Caco-2 (cell line): ENCODE measurements around the gene DMAC2L. TPM values are rescaled to one million over a fixed set of nuclear protein-coding genes. Genes with fewer than 3 reads are reported as not detected.

Experiments used
- BruUV-seq: library from RNA; stranded (reverse); fragments of 400-500 nt; replicated peaks from 2 replicates; lab custom pipeline; 2021; lab: Mats Ljungman, UMichigan
- CTCF ChIA-PET: fragments of 300-600 bp; sonication (Branson Sonifier 250); formaldehyde crosslinking; loops from one replicate; lab custom pipeline; 2022; ENCODE audit warnings: antibody characterized with exemption; lab: Charles Lee
- POLR2A ChIA-PET: fragments of 300-600 bp; sonication (Branson Sonifier 250); formaldehyde crosslinking; loops from one replicate; lab custom pipeline; 2022; ENCODE audit warnings: antibody characterized with exemption; lab: Charles Lee
- DNase-seq, 2 experiments: peaks; one replicate each; pipeline versions ENCODE4 v3.0.0 to v3.0.0-alpha.2; 2020 to 2022
- H3K27me3 ChIP-seq: replicated peaks from 2 replicates; pipeline ENCODE4 v1.6.0; 2011; ENCODE audit warnings: low read length; ENCODE audit not compliant: control insufficient read depth, insufficient read depth
- H3K36me3 ChIP-seq: 2 replicates; pipeline ENCODE4 v1.5.1; 2011; ENCODE audit warnings: low read length; ENCODE audit not compliant: control insufficient read depth, insufficient read depth
- H3K4me1 ChIP-seq: fragments of 250-450 bp; sonication (Bioruptor Pico); 2 replicates; pipeline ENCODE4 v1.5.1; 2020; ENCODE audit warnings: mild to moderate bottlenecking
- H3K4me3 ChIP-seq: 2 replicates; pipeline ENCODE4 v1.5.1; 2011; ENCODE audit warnings: low read depth, mild to moderate bottlenecking, control low read depth, low read length
- H3K9me3 ChIP-seq: fragments of 250-450 bp; sonication (Bioruptor Pico); 2 replicates; pipeline ENCODE4 v1.5.1; 2020; ENCODE audit warnings: mild to moderate bottlenecking, moderate library complexity
- H3K27ac Mint-ChIP-seq: one replicate; pipeline ENCODE4 v1.8.0; 2022; ENCODE audit warnings: mixed read lengths; ENCODE audit not compliant: unreplicated experiment
- H3K27me3 Mint-ChIP-seq: one replicate; pipeline ENCODE4 v1.8.0; 2022; ENCODE audit warnings: mixed read lengths; ENCODE audit not compliant: insufficient read depth, unreplicated experiment
- H3K36me3 Mint-ChIP-seq: one replicate; pipeline ENCODE4 v1.8.0; 2022; ENCODE audit warnings: mild to moderate bottlenecking, mixed read lengths; ENCODE audit not compliant: insufficient read depth, unreplicated experiment
- H3K4me1 Mint-ChIP-seq: one replicate; pipeline ENCODE4 v1.8.0; 2022; ENCODE audit warnings: low read depth, mixed read lengths; ENCODE audit not compliant: unreplicated experiment
- H3K4me3 Mint-ChIP-seq: one replicate; pipeline ENCODE4 v1.8.0; 2022; ENCODE audit warnings: mild to moderate bottlenecking, moderate library complexity, mixed read lengths; ENCODE audit not compliant: unreplicated experiment
- H3K9me3 Mint-ChIP-seq: one replicate; pipeline ENCODE4 v1.8.0; 2022; ENCODE audit warnings: mixed read lengths; ENCODE audit not compliant: unreplicated experiment
- intact Hi-C: fragments of 100-400 bp; cut with micrococcal nuclease; formaldehyde crosslinking; loops from one replicate; pipeline ENCODE4 v1.10.0; 2022; ENCODE audit not compliant: unreplicated experiment
- microRNA-seq: library from miRNA; unstranded; fragments of <30 nt; microRNA quantifications from one replicate; pipeline ENCODE4 v1.2.0, GENCODE V29; 2022
- total RNA-seq: library from RNA; stranded (reverse); gene quantifications from 2 replicates; pipeline ENCODE4 v1.2.3, GENCODE V29; 2022
- TF ChIP-seq, protein P1 (sequence below), 2 experiments: fragments of 200-600 bp in 1 of 2; IDR thresholded peaks; 1 replicate in 1 of 2; 2 replicates in 1 of 2; pipeline versions ENCODE4 v1.5.1 to v1.8.0; 2011 to 2022; ENCODE audit warnings: antibody characterized with exemption in 1 of 2, control low read depth in 1 of 2, inconsistent platforms in 1 of 2, low read depth in 1 of 2, low read length in 1 of 2, mild to moderate bottlenecking in 1 of 2, moderate library complexity in 1 of 2; ENCODE audit not compliant: insufficient read depth in 1 of 2, severe bottlenecking in 1 of 2, unreplicated experiment in 1 of 2

Gene DMAC2L
- total RNA-seq, 1 experiment from 2014 or later = 27.6 TPM

DNA sequence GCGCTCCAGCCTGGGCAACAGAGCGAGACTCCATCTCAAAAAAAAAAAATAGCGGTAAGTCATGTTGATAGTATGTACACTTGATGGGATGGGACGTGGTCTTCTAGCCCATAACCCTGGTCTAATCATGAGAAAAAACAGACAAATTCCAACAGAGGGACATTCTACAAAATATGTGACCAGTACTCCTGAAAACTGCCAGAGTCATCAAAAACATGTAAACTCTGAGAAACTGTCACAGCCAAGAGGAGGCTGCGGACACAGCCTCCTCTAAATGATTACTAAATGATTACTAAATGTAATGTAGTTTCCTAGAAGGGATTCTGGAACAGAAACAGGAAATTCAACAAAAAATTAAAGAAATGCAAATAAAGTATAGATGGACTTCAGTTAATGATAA lies 63.6 kb downstream of the DMAC2L start:
- H3K36me3 ChIP-seq = no peaks in the 10 kb centered on the region
- H3K27me3 Mint-ChIP-seq = no peaks in the 10 kb centered on the region
- TF ChIP-seq, protein P1, sequence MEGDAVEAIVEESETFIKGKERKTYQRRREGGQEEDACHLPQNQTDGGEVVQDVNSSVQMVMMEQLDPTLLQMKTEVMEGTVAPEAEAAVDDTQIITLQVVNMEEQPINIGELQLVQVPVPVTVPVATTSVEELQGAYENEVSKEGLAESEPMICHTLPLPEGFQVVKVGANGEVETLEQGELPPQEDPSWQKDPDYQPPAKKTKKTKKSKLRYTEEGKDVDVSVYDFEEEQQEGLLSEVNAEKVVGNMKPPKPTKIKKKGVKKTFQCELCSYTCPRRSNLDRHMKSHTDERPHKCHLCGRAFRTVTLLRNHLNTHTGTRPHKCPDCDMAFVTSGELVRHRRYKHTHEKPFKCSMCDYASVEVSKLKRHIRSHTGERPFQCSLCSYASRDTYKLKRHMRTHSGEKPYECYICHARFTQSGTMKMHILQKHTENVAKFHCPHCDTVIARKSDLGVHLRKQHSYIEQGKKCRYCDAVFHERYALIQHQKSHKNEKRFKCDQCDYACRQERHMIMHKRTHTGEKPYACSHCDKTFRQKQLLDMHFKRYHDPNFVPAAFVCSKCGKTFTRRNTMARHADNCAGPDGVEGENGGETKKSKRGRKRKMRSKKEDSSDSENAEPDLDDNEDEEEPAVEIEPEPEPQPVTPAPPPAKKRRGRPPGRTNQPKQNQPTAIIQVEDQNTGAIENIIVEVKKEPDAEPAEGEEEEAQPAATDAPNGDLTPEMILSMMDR (IDR thresholded peaks at IDR 0.05; ENCODE audit: insufficient read depth in 1 of 2, low read depth in 1 of 2, low read length in 1 of 2, severe bottlenecking in 1 of 2, unreplicated experiment in 1 of 2) = no peak
- ChIA-PET CTCF (no interaction called here), POLR2A (no interaction called here)
- peaks cover 6% of the 10 kb centered on the region for H3K36me3 Mint-ChIP-seq
- BruUV-seq = no TSS peak
- DNase-seq = no peak
- no peaks in the 10 kb centered on the region for H3K27me3 ChIP-seq
- H3K4me1 ChIP-seq = no peaks in the 10 kb centered on the region
- H3K9me3 Mint-ChIP-seq = no peaks in the 10 kb centered on the region
- H3K4me3 Mint-ChIP-seq = no peak overlapping the region
- no peaks in the 10 kb centered on the region for H3K9me3 ChIP-seq
- H3K4me1 Mint-ChIP-seq = no peaks in the 10 kb centered on the region
- H3K27ac Mint-ChIP-seq = no peak overlapping the region
- H3K4me3 ChIP-seq = no peak overlapping the region
- intact Hi-C loops = no loop called here

Small RNA genes lying within 50 kb of the gene (microRNA-seq; reads per million reads assigned to microRNA genes)
- not detected for gene MIR4504

Other genes starting within 250 kb of the DMAC2L start
- gene VCPKMT, start 195.8 kb upstream of the DMAC2L start, total RNA-seq = 9.7 TPM in 2 replicates
- gene SOS2, start 80.7 kb upstream of the DMAC2L start, total RNA-seq = 13.0 and 13.9 TPM in 2 replicates
- gene L2HGDH, start 95 bp upstream of the DMAC2L start, total RNA-seq = 25.0 and 27.6 TPM in 2 replicates
- 4.5 and 5.4 TPM in 2 replicates for gene CDKL1, start 84.6 kb downstream of the DMAC2L start, total RNA-seq
- gene MAP4K5, start 220.2 kb downstream of the DMAC2L start, total RNA-seq = 48.4 and 48.6 TPM in 2 replicates
- 1.1 and 1.2 TPM in 2 replicates for gene ATL1, start 247.8 kb downstream of the DMAC2L start, total RNA-seq